ENCODE data around the gene PRKCG.

PRKCG gene

GRCh38 chr19:53871454-53871853 is 10.5 kb upstream of the PRKCG start:
- DNase-seq = peak in 1 of 56 donors; percentile 30

DNA sequence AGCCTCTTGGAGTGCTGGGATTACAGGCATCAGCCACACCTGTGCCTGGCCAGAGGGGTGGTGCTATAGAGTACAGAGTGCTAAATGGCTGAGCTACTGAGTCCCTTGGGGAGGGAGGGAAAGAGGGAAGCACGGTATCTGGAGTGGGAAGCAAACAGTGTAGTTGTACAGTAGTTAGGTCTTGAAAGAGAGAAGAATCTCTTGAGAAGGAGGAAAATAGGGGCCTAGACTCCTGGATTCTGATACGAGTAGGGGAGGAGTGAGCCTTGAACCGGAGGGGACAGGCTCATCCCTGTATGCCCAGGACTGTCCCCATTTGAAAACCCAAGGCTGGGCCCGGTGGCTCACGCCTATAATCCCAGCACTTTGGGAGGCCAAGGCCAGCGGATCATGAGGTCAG is 9.2 kb upstream of the PRKCG start:
- DNase-seq = no peak

- DNase-seq = no peak
Measured at GRCh38 chr19:53873773-53874605, 8.0 kb upstream of the PRKCG start.

- DNase-seq = no peak
Measured at GRCh38 chr19:53874606-53874990, 7.4 kb upstream of the PRKCG start.

DNA sequence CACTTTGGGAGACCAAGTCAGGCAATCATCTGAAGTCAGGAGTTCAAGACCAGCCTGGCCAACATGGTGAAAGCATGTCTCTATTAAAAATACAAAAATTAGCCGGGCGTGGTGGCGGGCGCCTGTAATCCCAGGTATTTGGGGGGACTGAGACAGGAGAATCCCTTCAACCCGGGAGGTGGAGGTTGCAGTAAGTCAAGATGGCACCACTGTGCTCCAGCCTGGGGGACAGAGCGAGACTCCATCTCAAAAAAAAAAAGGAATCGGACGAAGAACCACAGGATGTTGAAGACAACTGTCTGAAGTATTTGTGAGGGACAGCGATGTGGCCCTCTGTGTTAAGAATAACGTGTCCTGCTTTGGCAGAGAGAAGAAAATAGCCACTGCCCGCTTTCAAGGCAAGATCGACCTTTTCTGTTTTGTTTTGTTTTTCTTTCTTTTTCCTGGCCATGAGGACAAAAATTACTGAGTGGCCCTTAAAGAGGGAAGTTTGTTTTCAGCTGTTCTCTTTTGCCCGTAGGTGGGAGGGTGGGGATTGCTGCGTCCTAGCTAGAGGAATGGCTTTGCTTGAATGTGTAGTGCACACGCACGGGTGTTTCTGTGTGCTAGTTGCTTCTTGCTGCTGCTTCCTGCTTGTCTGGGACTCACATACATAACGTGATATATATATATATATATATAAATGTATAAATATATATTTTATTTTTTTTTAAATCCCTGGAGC is 6.2 kb upstream of the PRKCG start:
- DNase-seq = no peak

DNA sequence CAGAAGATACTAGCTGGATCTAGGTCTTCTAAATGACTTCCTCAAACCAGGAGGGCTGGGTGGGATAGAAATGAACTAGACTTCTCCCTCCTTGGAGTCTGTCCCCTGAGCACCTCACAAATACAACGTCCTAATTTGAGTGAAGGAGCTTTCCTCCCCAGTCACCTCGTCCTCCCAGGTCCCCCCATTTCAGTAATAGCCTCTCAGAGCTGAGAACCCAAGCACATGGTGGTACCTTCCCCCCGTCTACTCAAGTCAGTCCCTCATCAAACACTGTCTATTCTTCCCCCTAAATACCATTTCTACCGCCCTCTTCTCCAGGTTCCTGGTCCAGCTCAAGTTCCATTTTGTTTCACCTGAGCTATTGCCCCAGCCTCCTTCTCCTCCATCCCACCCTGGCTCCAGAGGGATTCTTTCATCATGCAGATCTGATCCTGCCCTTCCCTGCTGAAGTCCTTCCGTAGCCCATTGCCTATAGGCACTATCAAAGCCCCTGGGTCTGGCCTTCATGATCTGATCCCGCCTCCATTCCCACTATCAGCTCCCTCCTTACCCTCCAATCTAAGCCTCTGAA is 5.3 kb upstream of the PRKCG start:
- DNase-seq = no peak

GRCh38 chr19:53877361-53877766 is 4.6 kb upstream of the PRKCG start:
- DNase-seq = no peak

DNA sequence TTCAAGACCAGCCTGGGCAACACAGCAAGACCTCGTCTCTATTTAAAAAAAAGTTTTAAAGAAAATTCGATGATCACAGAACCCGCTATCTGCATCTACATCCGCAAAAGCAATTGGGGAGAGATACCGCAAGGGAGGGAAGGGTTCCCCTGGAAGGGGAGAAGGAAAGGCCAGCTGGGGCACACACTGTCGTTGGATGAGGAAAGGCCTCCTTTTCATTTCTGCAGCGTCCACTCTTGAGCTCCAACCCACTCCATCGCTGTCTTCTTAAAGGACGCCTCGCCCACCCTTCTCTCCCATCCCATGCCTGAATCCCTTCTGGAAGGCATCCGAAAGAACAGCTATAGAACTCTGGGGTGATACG is 3.2 kb upstream of the PRKCG start:
- DNase-seq = no peak

DNA sequence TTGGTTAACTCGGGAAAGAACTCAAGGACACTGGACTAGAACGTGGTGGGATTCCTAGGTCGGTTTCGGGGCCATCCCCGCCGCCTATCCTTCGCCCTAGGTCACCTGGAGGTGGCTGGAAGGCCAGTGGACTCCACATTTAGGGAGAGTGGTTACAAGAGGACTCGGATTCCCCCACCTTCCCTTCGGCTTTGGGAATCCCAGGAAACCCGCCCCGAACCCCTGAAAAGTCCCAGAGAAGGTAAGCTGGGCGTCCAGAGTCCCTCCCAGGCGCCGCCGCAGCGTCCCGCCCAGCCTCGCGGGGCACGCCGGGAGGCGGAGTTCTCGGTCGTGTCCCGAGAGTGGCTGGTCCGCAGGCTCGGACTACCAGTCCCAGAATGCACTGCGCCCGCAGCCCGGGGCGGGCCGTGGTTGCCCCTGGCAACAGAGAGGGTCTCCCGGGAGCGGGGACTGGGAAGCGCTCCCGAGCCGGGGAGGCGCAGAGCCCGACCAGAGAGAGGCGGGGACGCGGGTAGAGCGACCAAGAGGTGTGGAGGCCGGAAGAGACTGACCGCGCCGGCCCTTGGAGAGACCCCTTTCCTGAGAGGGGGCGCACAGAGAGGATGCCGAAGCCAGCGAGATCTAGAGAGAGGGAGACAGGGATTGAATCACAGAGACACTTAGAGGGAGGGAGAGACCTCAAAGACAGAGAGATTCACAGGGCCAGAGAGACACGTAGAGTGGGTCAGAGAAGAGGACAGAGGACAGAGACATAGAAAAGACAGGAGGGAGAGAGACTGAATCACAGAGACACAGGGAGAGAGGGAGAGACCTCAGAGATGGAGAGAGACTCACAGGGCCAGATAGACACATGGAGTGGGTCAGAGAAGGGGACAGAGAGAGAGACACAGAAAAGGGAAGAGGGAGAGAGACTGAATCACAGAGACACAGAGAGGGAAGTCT is 2.6 kb upstream of the PRKCG start:
- peak; percentile 29 to 97 (median 87) for DNase-seq

GRCh38 chr19:53880711-53881481 is 1.1 kb upstream of the PRKCG start:
- DNase-seq = no peak

DNA sequence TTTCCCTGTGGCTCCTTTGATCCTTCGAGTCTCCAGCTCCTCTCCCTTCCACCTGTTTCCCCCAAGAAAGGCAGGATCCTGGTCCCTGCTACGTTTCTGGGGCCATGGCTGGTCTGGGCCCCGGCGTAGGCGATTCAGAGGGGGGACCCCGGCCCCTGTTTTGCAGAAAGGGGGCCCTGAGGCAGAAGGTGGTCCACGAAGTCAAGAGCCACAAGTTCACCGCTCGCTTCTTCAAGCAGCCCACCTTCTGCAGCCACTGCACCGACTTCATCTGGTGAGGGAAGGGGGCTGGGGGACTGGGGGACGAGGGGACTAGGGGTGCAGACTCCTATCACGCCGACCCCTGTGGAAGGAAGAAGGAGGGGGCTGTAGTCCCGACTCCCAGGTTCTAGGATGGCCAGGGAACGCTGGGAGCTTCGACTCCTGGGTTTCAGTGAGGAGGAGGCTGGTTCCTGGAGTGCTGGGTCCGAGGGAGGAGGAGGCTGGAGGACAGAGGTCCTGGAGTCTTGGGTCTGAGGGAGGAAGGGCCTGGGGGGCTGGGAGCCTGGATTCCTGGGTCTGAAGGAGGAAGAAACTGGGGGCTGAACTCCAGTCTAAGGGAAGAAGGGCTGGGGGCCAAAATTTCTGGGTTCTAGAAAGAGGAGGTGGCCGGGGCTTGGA is 524 bp downstream of the PRKCG start:
- no peak for DNase-seq

DNA sequence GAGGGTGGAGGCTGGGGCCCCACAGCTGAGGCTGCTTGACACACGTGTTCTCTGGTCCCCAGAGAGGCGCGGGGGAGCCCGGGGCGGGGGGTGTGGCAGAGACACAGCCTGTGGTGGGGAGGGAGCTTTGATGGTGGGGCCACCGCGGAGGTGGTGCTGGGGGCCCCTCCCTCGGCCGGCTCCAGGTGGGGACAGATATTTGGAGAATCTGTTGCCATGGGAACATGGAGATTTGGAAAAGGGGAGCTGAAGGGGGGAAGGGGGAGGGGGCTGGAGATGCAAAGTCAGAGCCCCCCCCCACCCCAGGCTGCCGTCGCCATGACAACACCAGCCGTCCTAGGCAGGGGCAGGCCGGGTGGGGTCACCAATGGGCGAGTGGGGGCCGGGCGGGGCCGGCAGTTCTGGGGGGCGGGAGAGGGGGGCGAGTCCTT is 1.2 kb downstream of the PRKCG start:
- DNase-seq = peak in 16 of 56 donors; percentile 11 to 76 (median 24)

- no peak for DNase-seq
Measured at GRCh38 chr19:53883741-53884140, 1.7 kb downstream of the PRKCG start.

- DNase-seq = no peak
Measured at GRCh38 chr19:53884256-53884655, 2.3 kb downstream of the PRKCG start.

- DNase-seq = no peak
Measured at GRCh38 chr19:53885036-53885435, 3.0 kb downstream of the PRKCG start.

DNA sequence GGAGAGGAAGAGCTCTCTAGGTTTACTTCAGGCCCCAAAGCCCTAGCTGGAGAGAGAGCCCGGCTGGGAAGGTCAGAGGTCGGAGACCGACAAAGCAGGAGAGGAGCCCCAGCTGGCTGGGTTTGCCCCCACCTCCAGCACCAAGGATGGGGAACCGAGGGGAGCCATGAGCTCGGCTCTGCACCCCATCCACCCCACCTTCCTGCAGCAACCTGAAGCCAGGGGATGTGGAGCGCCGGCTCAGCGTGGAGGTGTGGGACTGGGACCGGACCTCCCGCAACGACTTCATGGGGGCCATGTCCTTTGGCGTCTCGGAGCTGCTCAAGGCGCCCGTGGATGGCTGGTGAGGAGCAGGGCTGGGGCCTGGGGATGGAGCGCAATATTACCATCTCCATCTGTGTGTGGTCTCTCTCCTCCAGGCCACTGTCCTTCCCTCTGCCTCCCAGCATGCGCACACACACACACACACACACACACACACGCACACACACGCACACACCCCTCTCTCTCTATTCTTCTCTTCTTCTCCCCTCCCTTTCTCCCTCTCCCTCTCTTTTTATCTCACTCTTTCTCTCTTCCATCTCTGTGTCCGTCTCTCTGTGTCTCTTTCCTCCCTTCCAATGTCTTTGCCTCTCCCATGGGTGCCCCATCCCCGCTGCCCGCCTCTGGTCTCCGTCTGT is 10.4 kb downstream of the PRKCG start:
- no peak for DNase-seq

GRCh38 chr19:53892981-53893325 is 11.0 kb downstream of the PRKCG start:
- no peak for DNase-seq

DNA sequence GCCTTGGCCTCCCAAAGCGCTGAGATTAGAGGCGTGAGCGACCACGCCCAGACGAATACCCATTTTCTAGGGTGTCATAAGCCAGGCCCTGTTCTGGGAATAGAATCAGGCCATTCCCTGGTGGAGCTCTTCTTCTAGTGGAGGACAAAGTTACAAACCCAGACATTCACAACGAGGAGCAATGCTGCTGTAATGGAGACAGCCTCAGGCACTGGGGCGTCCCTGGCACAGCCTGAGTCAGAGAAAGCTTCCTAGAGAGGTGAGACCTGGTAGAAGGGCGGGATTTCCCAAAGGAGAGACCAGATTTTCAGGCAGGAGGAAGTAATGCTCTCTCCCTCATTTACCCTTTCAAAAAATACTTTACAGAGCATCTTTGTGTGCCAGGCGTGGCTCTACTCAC is 12.7 kb downstream of the PRKCG start:
- no peak for DNase-seq

- no peak for DNase-seq
Measured at GRCh38 chr19:53896682-53897081, 14.7 kb downstream of the PRKCG start.

DNA sequence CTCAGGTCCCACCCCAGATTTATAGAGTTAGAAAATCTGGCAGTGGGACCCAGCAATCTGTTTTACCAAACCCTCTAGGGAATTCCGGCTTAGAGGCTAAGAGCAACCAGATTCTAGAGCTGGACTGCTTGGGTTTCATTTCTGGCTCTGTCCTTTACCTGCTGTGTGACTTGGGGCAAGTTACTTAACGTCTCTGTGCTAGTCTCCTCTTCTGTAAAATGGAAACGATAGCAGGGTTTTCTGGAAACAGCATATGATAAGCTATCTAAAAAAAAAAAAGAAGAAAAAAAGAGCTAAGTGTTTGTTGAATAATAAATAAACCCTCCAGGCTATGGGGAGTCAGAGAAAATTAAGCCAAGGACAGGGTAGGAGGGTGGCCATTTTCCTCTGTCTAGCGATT is 15.5 kb downstream of the PRKCG start:
- no peak for DNase-seq

All from amygdala (tissue), 56 donors.